Prostate gland (tissue), 2 donors: Measurements from ENCODE around the gene LAMTOR5.

Experiments used
- CTCF ChIP-seq, 4 experiments: fragments of 200-600 bp in 2 of 4; fragments of 450-650 bp in 2 of 4; sonication (generic) in 2 of 4; IDR thresholded peaks; 1 replicate in 3 of 4; 2 replicates in 1 of 4; pipeline ENCODE4 v1.5.1; 2016 to 2019; ENCODE audit warnings: antibody characterized with exemption in 4 of 4, mild to moderate bottlenecking in 2 of 4, moderate library complexity in 2 of 4
- POLR2A ChIP-seq: fragments of 450-650 bp; IDR thresholded peaks from one replicate; pipeline ENCODE4 v1.6.1; 2016; ENCODE audit warnings: antibody characterized with exemption, mild to moderate bottlenecking

GRCh38 chr1:110433213-110433612 is 25.7 kb upstream of the LAMTOR5 start:
- no peak for TF ChIP-seq CTCF (IDR thresholded peaks at IDR 0.05)
- no peak for TF ChIP-seq POLR2A
